ENCODE data around the gene CES3. TPM values are rescaled to one million over a fixed set of nuclear protein-coding genes. Genes with fewer than 3 reads are reported as not detected.
A peak's percentile ranks its signal among the peaks of the same experiment; 100 is the strongest.

Gene CES3
- total RNA-seq, 1 donor from 2014 or later = 0.29 TPM

- ATAC-seq (ENCODE audit: low read depth) = no peak
- Mint-ChIP-seq H3K4me1 (peaks cover 17% of the 10 kb centered on the region), H3K36me3 (ENCODE audit: low read depth) (peaks cover 25% of the 10 kb centered on the region), H3K4me3 (no peak overlapping the region), H3K27me3 (peaks cover 15% of the 10 kb centered on the region), H3K9me3 (no peaks in the 10 kb centered on the region), H3K27ac (no peak overlapping the region)
- ChIA-PET POLR2A (no interaction called here), CTCF (no interaction called here)
- DNase-seq = no peak
- intact Hi-C loops (cut with micrococcal nuclease) = loop anchor here (5.0 kb wide), 1 partner anchor 64 kb away; the partner anchor contains the start of gene PDP2
- TF ChIP-seq, protein P1, sequence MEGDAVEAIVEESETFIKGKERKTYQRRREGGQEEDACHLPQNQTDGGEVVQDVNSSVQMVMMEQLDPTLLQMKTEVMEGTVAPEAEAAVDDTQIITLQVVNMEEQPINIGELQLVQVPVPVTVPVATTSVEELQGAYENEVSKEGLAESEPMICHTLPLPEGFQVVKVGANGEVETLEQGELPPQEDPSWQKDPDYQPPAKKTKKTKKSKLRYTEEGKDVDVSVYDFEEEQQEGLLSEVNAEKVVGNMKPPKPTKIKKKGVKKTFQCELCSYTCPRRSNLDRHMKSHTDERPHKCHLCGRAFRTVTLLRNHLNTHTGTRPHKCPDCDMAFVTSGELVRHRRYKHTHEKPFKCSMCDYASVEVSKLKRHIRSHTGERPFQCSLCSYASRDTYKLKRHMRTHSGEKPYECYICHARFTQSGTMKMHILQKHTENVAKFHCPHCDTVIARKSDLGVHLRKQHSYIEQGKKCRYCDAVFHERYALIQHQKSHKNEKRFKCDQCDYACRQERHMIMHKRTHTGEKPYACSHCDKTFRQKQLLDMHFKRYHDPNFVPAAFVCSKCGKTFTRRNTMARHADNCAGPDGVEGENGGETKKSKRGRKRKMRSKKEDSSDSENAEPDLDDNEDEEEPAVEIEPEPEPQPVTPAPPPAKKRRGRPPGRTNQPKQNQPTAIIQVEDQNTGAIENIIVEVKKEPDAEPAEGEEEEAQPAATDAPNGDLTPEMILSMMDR (IDR thresholded peaks at IDR 0.05) = no peak
These were observed 14.5 kb upstream of the CES3 start for GRCh38 chr16:66946541-66946940.

- POLR2A ChIA-PET = interaction anchor here (0.6 to 0.7 kb wide), 2 partner anchors 395 to 621 kb away, joined by 3 to 4 read pairs; partner anchors contain the start of gene CKLF
- H3K9me3 Mint-ChIP-seq = no peaks in the 10 kb centered on the region
- H3K4me3 Mint-ChIP-seq = peak overlapping the region; percentile 79
- peaks cover 19% of the 10 kb centered on the region for H3K27me3 Mint-ChIP-seq
- intact Hi-C loops (cut with micrococcal nuclease) = loop anchor here (1.0 to 5.0 kb wide), 2 partner anchors 65 to 208 kb away; partner anchors contain the start of gene PDP2
- ATAC-seq (ENCODE audit: low read depth) = no peak
- DNase-seq = no peak
- no peak overlapping the region for H3K27ac Mint-ChIP-seq
- TF ChIP-seq, protein P1 (IDR thresholded peaks at IDR 0.05) = peak; percentile 51
- H3K36me3 Mint-ChIP-seq (ENCODE audit: low read depth) = peaks cover 21% of the 10 kb centered on the region
- CTCF ChIA-PET = no interaction called here
- peaks cover 17% of the 10 kb centered on the region for H3K4me1 Mint-ChIP-seq
These were observed 14.1 kb upstream of the CES3 start for GRCh38 chr16:66946974-66947301.

DNA sequence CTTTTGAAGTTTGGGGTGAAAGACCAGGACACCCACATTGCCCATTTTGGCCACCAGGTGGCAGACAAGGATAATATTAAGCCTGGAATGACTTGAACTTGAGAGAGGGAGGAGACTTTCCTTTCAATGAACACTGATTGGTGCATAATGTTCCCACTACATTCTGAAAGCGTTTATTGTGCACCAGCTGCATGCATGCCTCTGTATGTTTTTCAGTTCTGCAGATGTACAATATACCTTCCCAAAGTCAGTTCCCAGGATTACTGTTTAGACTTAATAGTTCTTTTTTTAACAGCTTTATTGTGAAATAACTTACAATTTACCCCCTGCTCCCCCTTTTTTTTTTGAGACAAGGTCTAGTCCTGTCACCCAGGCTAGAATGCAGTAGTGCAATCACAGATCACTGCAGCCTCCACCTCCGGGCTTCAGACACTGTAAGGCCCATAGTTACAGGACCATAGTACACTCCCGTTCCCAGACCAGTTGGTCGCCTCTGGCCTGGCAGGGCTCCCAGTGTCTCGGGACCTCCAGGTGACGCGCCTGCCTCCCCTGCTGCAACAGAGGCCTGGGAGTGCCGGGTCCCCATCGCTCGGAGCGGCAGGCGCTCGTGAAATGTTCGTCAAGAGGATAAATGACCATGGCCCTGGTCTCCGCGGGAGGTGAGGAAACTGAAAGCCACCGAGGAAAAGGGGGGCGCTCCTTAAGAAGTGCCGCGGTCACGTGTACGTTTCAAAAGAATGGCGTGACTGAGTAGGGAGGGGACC, 13.6 kb upstream of the CES3 start:
- ATAC-seq (ENCODE audit: low read depth) (peak; percentile 93), DNase-seq (peak; percentile 61)
- peak overlapping the region; percentile 24 for H3K27ac Mint-ChIP-seq
- H3K4me1 Mint-ChIP-seq = peaks cover 17% of the 10 kb centered on the region
- CTCF ChIA-PET = no interaction called here
- POLR2A ChIA-PET = interaction anchor here (0.6 to 0.7 kb wide), 2 partner anchors 395 to 620 kb away, joined by 3 to 4 read pairs; partner anchors contain the start of gene CKLF
- H3K27me3 Mint-ChIP-seq = peaks cover 21% of the 10 kb centered on the region
- H3K9me3 Mint-ChIP-seq = no peaks in the 10 kb centered on the region
- intact Hi-C loops (cut with micrococcal nuclease) = loop anchor here (1.0 to 5.0 kb wide), 2 partner anchors 65 to 208 kb away; partner anchors contain the start of gene PDP2
- H3K4me3 Mint-ChIP-seq = peak overlapping the region; percentile 79
- TF ChIP-seq, protein P1 (IDR thresholded peaks at IDR 0.05) = peak; percentile 18
- peaks cover 15% of the 10 kb centered on the region for H3K36me3 Mint-ChIP-seq (ENCODE audit: low read depth)

DNA sequence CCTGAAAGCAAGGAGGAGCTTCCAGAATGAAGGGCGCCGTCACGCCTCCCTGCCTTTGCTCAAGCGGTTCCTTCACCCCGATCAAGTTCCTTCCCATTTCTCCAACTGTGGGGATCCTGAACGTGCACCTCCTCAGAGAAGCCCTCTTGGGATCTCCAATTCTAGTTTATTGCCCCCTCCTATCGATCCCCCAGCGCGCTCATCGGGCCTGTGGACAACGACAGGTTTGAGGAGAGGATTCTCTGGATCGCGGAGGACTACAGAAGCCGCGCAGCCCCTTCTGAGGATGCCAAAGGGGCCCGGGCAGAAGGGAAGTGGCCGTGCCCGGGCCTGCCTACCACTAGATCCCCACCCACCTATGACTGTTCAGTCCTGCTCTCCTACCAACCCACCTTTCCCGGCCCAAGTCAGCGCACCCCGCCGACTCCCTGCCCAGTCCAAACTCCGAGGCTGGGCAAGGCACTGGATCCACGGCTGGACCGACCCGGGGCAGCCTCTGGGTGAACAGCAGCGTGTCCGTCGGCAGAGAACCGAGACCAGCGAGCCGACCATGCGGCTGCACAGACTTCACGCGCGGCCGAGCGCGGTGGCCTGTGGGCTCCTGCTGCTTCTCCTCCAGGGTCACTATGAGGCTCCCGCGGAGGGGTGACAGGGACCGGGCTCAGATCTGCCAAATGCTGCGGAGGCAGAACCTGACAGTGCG, 12.8 kb upstream of the CES3 start:
- Mint-ChIP-seq H3K9me3 (no peaks in the 10 kb centered on the region), H3K36me3 (ENCODE audit: low read depth) (peaks cover 7% of the 10 kb centered on the region), H3K27ac (no peak overlapping the region), H3K4me1 (peaks cover 17% of the 10 kb centered on the region), H3K27me3 (peaks cover 21% of the 10 kb centered on the region), H3K4me3 (peak overlapping the region; percentile 79)
- TF ChIP-seq, protein P1 (IDR thresholded peaks at IDR 0.05) = no peak
- ChIA-PET POLR2A (no interaction called here), CTCF (no interaction called here)
- intact Hi-C loops (cut with micrococcal nuclease) = loop anchor here (5.0 kb wide), 1 partner anchor 66 kb away; the partner anchor contains the start of gene PDP2
- peak; percentile 5 for ATAC-seq (ENCODE audit: low read depth)
- no peak for DNase-seq

DNA sequence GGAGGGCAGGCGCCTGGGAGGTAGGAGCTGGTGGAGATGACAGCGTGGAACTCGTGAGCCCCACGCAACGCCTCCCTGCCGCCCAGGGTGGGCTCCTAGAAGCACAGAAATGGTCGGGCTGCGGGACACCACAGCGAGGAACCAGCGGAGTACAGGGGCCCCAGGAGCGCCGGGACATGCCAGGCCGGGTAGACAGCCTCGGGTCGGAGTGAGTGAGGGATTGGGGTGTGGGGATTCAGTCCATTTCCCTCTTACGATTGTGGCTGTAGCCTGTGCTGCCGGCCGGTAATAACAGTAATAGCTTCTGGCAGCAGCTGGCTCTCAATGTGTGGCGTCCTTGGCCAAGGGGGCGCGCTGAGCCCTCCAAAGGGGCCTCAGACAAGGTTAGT, 12.2 kb upstream of the CES3 start:
- intact Hi-C loops (cut with micrococcal nuclease) = loop anchor here (5.0 kb wide), 1 partner anchor 67 kb away; the partner anchor contains the start of gene PDP2
- Mint-ChIP-seq H3K27ac (no peak overlapping the region), H3K27me3 (peaks cover 22% of the 10 kb centered on the region), H3K4me3 (peak overlapping the region; percentile 79), H3K36me3 (ENCODE audit: low read depth) (peaks cover 3% of the 10 kb centered on the region), H3K9me3 (no peaks in the 10 kb centered on the region), H3K4me1 (peaks cover 17% of the 10 kb centered on the region)
- TF ChIP-seq, protein P1 (IDR thresholded peaks at IDR 0.05) = no peak
- no peak for ATAC-seq (ENCODE audit: low read depth)
- no peak for DNase-seq
- CTCF ChIA-PET = interaction anchor here (1.1 kb wide), 1 partner anchor 206 kb away, joined by 4 read pairs; no protein-coding TSS in a partner anchor
- POLR2A ChIA-PET = no interaction called here

All from activated B cell treated with CpG ODN at 0.5 μM for 24 hours (primary cell).